SK-N-SH treated with all-trans-retinoic acid at 6 μM for 48 hours (cell line): ENCODE measurements around the gene MAST4.

Experiments
- ATAC-seq: fragments of 200-7000 bp; cut with Tn5 transposase; 3 replicates; pipeline ENCODE4 v1.9.1; 2020; ENCODE audit warnings: mild to moderate bottlenecking, moderate library complexity
- ARNTL ChIP-seq: fragments of 450-650 bp; formaldehyde crosslinking; IDR thresholded peaks from 2 replicates; pipeline ENCODE4 v1.5.0; 2020; ENCODE audit warnings: low read depth, mild to moderate bottlenecking, moderate library complexity, borderline replicate concordance
- BACH2 ChIP-seq: fragments of 250-450 bp; sonication (Bioruptor Pico); IDR thresholded peaks from 2 replicates; pipeline ENCODE4 v1.9.0; 2021; ENCODE audit warnings: mild to moderate bottlenecking, borderline replicate concordance
- CSDC2 ChIP-seq: fragments of 250-450 bp; sonication (Bioruptor Pico); IDR thresholded peaks from 2 replicates; pipeline ENCODE4 v1.5.0; 2020; ENCODE audit warnings: mild to moderate bottlenecking, moderate library complexity
- ESRRG ChIP-seq: fragments of 250-450 bp; sonication (Bioruptor Pico); IDR thresholded peaks from 2 replicates; pipeline ENCODE4 v1.6.1; 2021; ENCODE audit warnings: mild to moderate bottlenecking
- GLIS3 ChIP-seq: fragments of 250-450 bp; sonication (Bioruptor Pico); IDR thresholded peaks from 2 replicates; pipeline ENCODE4 v1.5.0; 2020; ENCODE audit warnings: mild to moderate bottlenecking, moderate library complexity
- ISL1 ChIP-seq: fragments of 250-450 bp; sonication (Bioruptor Pico); IDR thresholded peaks from 2 replicates; pipeline ENCODE4 v2.1.2; 2022; ENCODE audit warnings: mild to moderate bottlenecking, moderate library complexity
- OSR1 ChIP-seq: fragments of 250-450 bp; sonication (Bioruptor Pico); IDR thresholded peaks from 2 replicates; pipeline ENCODE4 v1.8.0; 2022; ENCODE audit warnings: moderate library complexity, mild to moderate bottlenecking, inconsistent platforms
- PPARA ChIP-seq: fragments of 250-450 bp; sonication (Bioruptor Pico); IDR thresholded peaks from 2 replicates; pipeline ENCODE4 v1.5.0; 2020; ENCODE audit warnings: mild to moderate bottlenecking, borderline replicate concordance
- RARB ChIP-seq: fragments of 250-450 bp; sonication (Bioruptor Pico); IDR thresholded peaks from 2 replicates; pipeline ENCODE4 v1.8.0; 2021; ENCODE audit warnings: mild to moderate bottlenecking, moderate library complexity
- SNAI2 ChIP-seq: fragments of 250-450 bp; sonication (Bioruptor Pico); IDR thresholded peaks from 2 replicates; pipeline ENCODE4 v1.5.0; 2020; ENCODE audit warnings: mild to moderate bottlenecking, moderate library complexity
- TCF4 ChIP-seq: fragments of 250-450 bp; sonication (Bioruptor Pico); IDR thresholded peaks from 2 replicates; pipeline ENCODE4 v1.8.0; 2021; ENCODE audit warnings: mild to moderate bottlenecking, moderate library complexity, borderline replicate concordance
- ZFP3 ChIP-seq: fragments of 250-450 bp; sonication (Bioruptor Pico); IDR thresholded peaks from 2 replicates; pipeline ENCODE4 v1.5.0; 2020; ENCODE audit warnings: mild to moderate bottlenecking, moderate library complexity
- ZFP30 ChIP-seq: fragments of 450-650 bp; formaldehyde crosslinking; IDR thresholded peaks from 2 replicates; pipeline ENCODE4 v1.5.0; 2022; ENCODE audit warnings: mild to moderate bottlenecking, moderate library complexity
- ZNF565 ChIP-seq: fragments of 450-650 bp; formaldehyde crosslinking; conservative IDR thresholded peaks from 2 replicates; pipeline ENCODE4 v1.5.0; 2020; ENCODE audit warnings: low read depth, mild to moderate bottlenecking, moderate library complexity
- ZNF70 ChIP-seq: fragments of 450-650 bp; formaldehyde crosslinking; IDR thresholded peaks from 2 replicates; pipeline ENCODE4 v1.5.0; 2020; ENCODE audit warnings: mild to moderate bottlenecking, moderate library complexity
- ZNF8 ChIP-seq: fragments of 450-650 bp; formaldehyde crosslinking; IDR thresholded peaks from 2 replicates; pipeline ENCODE4 v1.5.0; 2020; ENCODE audit warnings: mild to moderate bottlenecking, moderate library complexity
- TF ChIP-seq, protein P1 (sequence below): fragments of 250-450 bp; sonication (Bioruptor Pico); IDR thresholded peaks from 2 replicates; pipeline ENCODE4 v1.8.0; 2020; ENCODE audit warnings: mild to moderate bottlenecking, moderate library complexity, borderline replicate concordance
- TF ChIP-seq, protein P2 (sequence below): fragments of 250-450 bp; sonication (Bioruptor Pico); IDR thresholded peaks from 2 replicates; pipeline ENCODE4 v1.5.1; 2020; ENCODE audit warnings: low read depth, mild to moderate bottlenecking, moderate library complexity
- TF ChIP-seq, protein P3 (sequence below): fragments of 250-450 bp; sonication (Bioruptor Pico); IDR thresholded peaks from 2 replicates; pipeline ENCODE4 v1.8.0; 2021; ENCODE audit warnings: low read depth, mild to moderate bottlenecking, moderate library complexity, borderline replicate concordance
- TF ChIP-seq, protein P4 (sequence below): fragments of 250-450 bp; sonication (Bioruptor Pico); IDR thresholded peaks from 2 replicates; pipeline ENCODE4 v1.5.0; 2020; ENCODE audit warnings: mild to moderate bottlenecking, moderate library complexity
- TF ChIP-seq, protein P5 (sequence below): fragments of 250-450 bp; sonication (Bioruptor Pico); IDR thresholded peaks from 2 replicates; pipeline ENCODE4 v1.5.1; 2021; ENCODE audit warnings: mild to moderate bottlenecking, moderate library complexity

The MAST4 gene

DNA sequence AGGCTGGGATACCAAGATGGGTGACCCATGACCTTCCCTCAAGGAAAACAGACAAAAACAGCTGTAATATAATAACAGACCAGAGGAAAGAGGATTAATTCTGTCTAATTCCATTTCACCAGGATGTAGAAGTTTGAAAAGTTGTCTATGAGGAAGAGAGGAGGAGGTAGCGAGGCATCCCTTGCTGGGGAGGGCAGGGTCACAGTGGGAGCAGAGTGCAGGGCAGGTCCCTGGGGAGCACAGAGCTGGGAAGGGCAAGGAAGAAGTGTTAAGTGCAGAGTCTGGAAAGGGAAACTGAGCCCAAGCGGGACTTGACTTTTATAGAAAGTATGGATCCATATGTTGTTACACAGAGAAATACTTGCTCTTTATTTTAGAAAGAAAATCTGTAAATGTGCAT is 389.8 kb downstream of the MAST4 start:
- TF ChIP-seq PPARA (CRISPR knock-in tag) = no peak
- TF ChIP-seq ZFP30 (CRISPR knock-in tag) = no peak
- no peak for TF ChIP-seq OSR1 (CRISPR knock-in tag)
- TF ChIP-seq, protein P1, sequence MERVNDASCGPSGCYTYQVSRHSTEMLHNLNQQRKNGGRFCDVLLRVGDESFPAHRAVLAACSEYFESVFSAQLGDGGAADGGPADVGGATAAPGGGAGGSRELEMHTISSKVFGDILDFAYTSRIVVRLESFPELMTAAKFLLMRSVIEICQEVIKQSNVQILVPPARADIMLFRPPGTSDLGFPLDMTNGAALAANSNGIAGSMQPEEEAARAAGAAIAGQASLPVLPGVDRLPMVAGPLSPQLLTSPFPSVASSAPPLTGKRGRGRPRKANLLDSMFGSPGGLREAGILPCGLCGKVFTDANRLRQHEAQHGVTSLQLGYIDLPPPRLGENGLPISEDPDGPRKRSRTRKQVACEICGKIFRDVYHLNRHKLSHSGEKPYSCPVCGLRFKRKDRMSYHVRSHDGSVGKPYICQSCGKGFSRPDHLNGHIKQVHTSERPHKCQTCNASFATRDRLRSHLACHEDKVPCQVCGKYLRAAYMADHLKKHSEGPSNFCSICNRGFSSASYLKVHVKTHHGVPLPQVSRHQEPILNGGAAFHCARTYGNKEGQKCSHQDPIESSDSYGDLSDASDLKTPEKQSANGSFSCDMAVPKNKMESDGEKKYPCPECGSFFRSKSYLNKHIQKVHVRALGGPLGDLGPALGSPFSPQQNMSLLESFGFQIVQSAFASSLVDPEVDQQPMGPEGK (CRISPR knock-in tag) = no peak
- no peak for TF ChIP-seq ESRRG (CRISPR knock-in tag)
- TF ChIP-seq BACH2 = no peak
- TF ChIP-seq RARB (CRISPR knock-in tag) = no peak
- no peak for TF ChIP-seq GLIS3 (CRISPR knock-in tag)
- TF ChIP-seq, protein P2, sequence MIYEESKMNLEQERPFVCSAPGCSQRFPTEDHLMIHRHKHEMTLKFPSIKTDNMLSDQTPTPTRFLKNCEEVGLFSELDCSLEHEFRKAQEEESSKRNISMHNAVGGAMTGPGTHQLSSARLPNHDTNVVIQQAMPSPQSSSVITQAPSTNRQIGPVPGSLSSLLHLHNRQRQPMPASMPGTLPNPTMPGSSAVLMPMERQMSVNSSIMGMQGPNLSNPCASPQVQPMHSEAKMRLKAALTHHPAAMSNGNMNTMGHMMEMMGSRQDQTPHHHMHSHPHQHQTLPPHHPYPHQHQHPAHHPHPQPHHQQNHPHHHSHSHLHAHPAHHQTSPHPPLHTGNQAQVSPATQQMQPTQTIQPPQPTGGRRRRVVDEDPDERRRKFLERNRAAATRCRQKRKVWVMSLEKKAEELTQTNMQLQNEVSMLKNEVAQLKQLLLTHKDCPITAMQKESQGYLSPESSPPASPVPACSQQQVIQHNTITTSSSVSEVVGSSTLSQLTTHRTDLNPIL (CRISPR knock-in tag) = no peak
- TF ChIP-seq ZNF70 = no peak
- no peak for TF ChIP-seq ZFP3
- TF ChIP-seq ARNTL (CRISPR knock-in tag) = no peak
- no peak for TF ChIP-seq ZNF565 (CRISPR knock-in tag)
- TF ChIP-seq, protein P3, sequence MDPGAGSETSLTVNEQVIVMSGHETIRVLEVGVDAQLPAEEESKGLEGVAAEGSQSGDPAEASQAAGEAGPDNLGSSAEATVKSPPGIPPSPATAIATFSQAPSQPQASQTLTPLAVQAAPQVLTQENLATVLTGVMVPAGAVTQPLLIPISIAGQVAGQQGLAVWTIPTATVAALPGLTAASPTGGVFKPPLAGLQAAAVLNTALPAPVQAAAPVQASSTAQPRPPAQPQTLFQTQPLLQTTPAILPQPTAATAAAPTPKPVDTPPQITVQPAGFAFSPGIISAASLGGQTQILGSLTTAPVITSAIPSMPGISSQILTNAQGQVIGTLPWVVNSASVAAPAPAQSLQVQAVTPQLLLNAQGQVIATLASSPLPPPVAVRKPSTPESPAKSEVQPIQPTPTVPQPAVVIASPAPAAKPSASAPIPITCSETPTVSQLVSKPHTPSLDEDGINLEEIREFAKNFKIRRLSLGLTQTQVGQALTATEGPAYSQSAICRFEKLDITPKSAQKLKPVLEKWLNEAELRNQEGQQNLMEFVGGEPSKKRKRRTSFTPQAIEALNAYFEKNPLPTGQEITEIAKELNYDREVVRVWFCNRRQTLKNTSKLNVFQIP = no peak

DNA sequence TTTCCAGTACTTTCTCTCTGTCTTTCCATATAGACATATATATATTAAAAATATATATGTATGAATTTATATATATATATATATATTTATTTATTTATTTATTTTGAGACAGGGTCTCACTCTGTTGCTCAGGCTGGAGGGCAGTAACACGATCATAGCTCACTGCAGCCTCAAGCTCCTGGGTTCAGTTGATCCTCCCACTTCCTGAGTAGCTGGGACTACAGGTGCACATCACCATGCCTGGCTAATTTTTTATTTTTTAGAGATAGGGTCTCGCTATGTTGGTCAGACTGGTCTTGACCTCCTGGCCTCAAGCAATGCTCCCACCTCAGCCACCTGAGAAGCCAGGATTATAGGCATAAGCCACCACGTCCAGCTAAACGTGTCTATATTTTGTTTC is 390.3 kb downstream of the MAST4 start:
- no peak for ATAC-seq
- TF ChIP-seq ISL1 (CRISPR knock-in tag) (no peak), ESRRG (CRISPR knock-in tag) (no peak), ZNF565 (CRISPR knock-in tag) (no peak), TCF4 (CRISPR knock-in tag) (no peak), ZNF70 (no peak), CSDC2 (CRISPR knock-in tag) (no peak), OSR1 (CRISPR knock-in tag) (no peak), ZFP3 (no peak), ARNTL (CRISPR knock-in tag) (no peak), BACH2 (no peak)
- TF ChIP-seq, protein P4, sequence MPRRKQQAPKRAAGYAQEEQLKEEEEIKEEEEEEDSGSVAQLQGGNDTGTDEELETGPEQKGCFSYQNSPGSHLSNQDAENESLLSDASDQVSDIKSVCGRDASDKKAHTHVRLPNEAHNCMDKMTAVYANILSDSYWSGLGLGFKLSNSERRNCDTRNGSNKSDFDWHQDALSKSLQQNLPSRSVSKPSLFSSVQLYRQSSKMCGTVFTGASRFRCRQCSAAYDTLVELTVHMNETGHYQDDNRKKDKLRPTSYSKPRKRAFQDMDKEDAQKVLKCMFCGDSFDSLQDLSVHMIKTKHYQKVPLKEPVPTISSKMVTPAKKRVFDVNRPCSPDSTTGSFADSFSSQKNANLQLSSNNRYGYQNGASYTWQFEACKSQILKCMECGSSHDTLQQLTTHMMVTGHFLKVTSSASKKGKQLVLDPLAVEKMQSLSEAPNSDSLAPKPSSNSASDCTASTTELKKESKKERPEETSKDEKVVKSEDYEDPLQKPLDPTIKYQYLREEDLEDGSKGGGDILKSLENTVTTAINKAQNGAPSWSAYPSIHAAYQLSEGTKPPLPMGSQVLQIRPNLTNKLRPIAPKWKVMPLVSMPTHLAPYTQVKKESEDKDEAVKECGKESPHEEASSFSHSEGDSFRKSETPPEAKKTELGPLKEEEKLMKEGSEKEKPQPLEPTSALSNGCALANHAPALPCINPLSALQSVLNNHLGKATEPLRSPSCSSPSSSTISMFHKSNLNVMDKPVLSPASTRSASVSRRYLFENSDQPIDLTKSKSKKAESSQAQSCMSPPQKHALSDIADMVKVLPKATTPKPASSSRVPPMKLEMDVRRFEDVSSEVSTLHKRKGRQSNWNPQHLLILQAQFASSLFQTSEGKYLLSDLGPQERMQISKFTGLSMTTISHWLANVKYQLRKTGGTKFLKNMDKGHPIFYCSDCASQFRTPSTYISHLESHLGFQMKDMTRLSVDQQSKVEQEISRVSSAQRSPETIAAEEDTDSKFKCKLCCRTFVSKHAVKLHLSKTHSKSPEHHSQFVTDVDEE (CRISPR knock-in tag) = no peak
- TF ChIP-seq, protein P1 (CRISPR knock-in tag) = no peak
- TF ChIP-seq, protein P5, sequence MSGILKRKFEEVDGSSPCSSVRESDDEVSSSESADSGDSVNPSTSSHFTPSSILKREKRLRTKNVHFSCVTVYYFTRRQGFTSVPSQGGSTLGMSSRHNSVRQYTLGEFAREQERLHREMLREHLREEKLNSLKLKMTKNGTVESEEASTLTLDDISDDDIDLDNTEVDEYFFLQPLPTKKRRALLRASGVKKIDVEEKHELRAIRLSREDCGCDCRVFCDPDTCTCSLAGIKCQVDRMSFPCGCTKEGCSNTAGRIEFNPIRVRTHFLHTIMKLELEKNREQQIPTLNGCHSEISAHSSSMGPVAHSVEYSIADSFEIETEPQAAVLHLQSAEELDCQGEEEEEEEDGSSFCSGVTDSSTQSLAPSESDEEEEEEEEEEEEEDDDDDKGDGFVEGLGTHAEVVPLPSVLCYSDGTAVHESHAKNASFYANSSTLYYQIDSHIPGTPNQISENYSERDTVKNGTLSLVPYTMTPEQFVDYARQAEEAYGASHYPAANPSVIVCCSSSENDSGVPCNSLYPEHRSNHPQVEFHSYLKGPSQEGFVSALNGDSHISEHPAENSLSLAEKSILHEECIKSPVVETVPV = no peak
- TF ChIP-seq, all 23 proteins: peak for 0

More for the DNA sequence above, 389.8 kb downstream of the MAST4 start:
- ATAC-seq = no peak

DNA sequence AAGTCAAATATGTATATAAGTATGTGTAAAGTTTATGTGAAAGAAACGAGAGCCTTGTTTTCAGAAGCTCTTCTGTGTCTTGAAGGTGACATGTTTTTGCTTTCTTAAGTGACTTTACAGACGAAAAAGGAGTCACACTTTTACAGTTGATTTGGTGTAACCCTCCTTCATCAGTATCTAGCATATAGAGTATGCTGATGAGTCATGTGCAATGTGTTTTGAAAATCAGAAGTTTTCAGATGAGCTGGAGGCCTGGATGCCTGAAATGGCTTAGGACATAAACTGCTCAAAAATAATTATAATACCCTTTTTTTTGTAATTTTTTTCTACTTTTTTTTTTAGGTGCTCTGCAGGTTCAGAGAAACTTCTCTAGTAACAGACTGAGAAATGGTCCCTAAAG is 390.9 kb downstream of the MAST4 start:
- peak; percentile 78 for ATAC-seq
- TF ChIP-seq, protein P5 = no peak
- no peak for TF ChIP-seq PPARA (CRISPR knock-in tag)
- TF ChIP-seq OSR1 (CRISPR knock-in tag) = no peak
- no peak for TF ChIP-seq ZNF565 (CRISPR knock-in tag)
- no peak for TF ChIP-seq SNAI2 (CRISPR knock-in tag)
- no peak for TF ChIP-seq ESRRG (CRISPR knock-in tag)
- TF ChIP-seq ISL1 (CRISPR knock-in tag) = no peak
- no peak for TF ChIP-seq ZFP3
- no peak for TF ChIP-seq CSDC2 (CRISPR knock-in tag)
- no peak for TF ChIP-seq GLIS3 (CRISPR knock-in tag)
- TF ChIP-seq ARNTL (CRISPR knock-in tag) = no peak
- no peak for TF ChIP-seq TCF4 (CRISPR knock-in tag)
- TF ChIP-seq ZNF8 (CRISPR knock-in tag) = no peak
